ENCODE measurements around the gene PIAS4. TPM values are rescaled to one million over a fixed set of nuclear protein-coding genes. Genes with fewer than 3 reads are reported as not detected.

PIAS4 gene
- total and polyA plus RNA-seq, 9 of the 15 experiments (the other 6 are each of a cell fraction or from before 2014, with no cell fraction given) = 0.27 to 34.9 (median 14.4) TPM

- no peak for TF ChIP-seq ZNF695 (CRISPR knock-in tag; IDR thresholded peaks at IDR 0.05)
Observed at GRCh38 chr19:3970808-3971598, 36.5 kb upstream of the PIAS4 start, which contains the start of gene DAPK3 (continued).

- Histone ChIP-seq H3K9me3 (replicated peaks; ENCODE audit: control insufficient read depth, insufficient read depth, low read depth, low read length) (no peaks in the 10 kb centered on the region), H3K9me1 (ENCODE audit: control insufficient read depth, insufficient read depth, low read length) (peaks cover 13% of the 10 kb centered on the region), H3K4me2 (ENCODE audit: insufficient read depth, low read length) (no peak overlapping the region), H3K4me3 (no peak overlapping the region), H3K27ac (ENCODE audit: extremely low read depth, low read depth, low read length) (no peak overlapping the region), H4K20me1 (replicated peaks; ENCODE audit: control insufficient read depth, insufficient read depth, low read length) (peaks cover 42% of the 10 kb centered on the region), H3K79me2 (ENCODE audit: control insufficient read depth, insufficient read depth, low read length) (peaks cover 36% of the 10 kb centered on the region), H3K4me1 (replicated peaks in 1 of 2; ENCODE audit: control insufficient read depth in 2 of 2, insufficient read depth in 2 of 2, low read length in 2 of 2) (peaks cover 0 to 44% of the 10 kb centered on the region in 2 experiments; a peak in 4 of 5 replicates), H3K36me3 (ENCODE audit: control insufficient read depth, insufficient read depth, low read length) (peaks cover 52% of the 10 kb centered on the region), H3K27me3 (ENCODE audit: control insufficient read depth in 2 of 2, insufficient read depth in 2 of 2, low read length in 2 of 2) (no peaks in the 10 kb centered on the region), H2AFZ (ENCODE audit: low read depth, low read length) (no peak overlapping the region), H3K9ac (ENCODE audit: insufficient read depth in 1 of 2, low read depth in 2 of 2, low read length in 2 of 2) (no peak overlapping the region)
- in situ Hi-C loops (cut with MboI) = no loop called here
- no peak for FAIRE-seq
- peak; percentile 6 for ATAC-seq
- POLR2A ChIA-PET = interaction anchor here (0.5 to 2.6 kb wide), 11 partner anchors 10 to 213 kb away, joined by 3 to 46 read pairs (median 4); partner anchors contain the start of genes EEF2 and MRPL54
- BruUV-seq (replicated peaks) = no TSS peak
- DNase-seq (ENCODE audit: extremely low read depth in 1 of 4, low spot score in 3 of 4) = no peak
- WGBS (ENCODE audit: insufficient coverage, low coverage, missing lambda C conversion rate) = 90% methylated on average over 8 of the region's 8 CpGs
- intact Hi-C loops (cut with micrococcal nuclease) = no loop called here
- CTCF ChIA-PET (ENCODE audit: low intra/inter-chr PET ratio) = no interaction called here
- TF ChIP-seq MNT (conservative IDR thresholded peaks at IDR 0.05) = no peak
- peak; percentile 43 for TF ChIP-seq PRDM10 (IDR thresholded peaks at IDR 0.05; ENCODE audit: partially characterized antibody)
- no peak for TF ChIP-seq HNRNPL (IDR thresholded peaks at IDR 0.05; ENCODE audit: low read depth, low read length)
- TF ChIP-seq SP1 (CRISPR knock-in tag; IDR thresholded peaks at IDR 0.05) = no peak
- TF ChIP-seq MBD1 (CRISPR knock-in tag; IDR thresholded peaks at IDR 0.05) = no peak
- TF ChIP-seq FOXA1 (IDR thresholded peaks at IDR 0.05; ENCODE audit: borderline replicate concordance) = no peak
- TF ChIP-seq SIN3A (IDR thresholded peaks at IDR 0.05; ENCODE audit: borderline replicate concordance in 2 of 2, control insufficient read depth in 1 of 2, low read depth in 2 of 2, low read length in 2 of 2) = peak in 1 of 2 experiments; percentile 64; a peak in 1 of 4 replicates
- TF ChIP-seq THRAP3 (IDR thresholded peaks at IDR 0.05; ENCODE audit: borderline replicate concordance) = 0 out of 2 replicates have a peak, but pooled peaks have one; percentile 68
- TF ChIP-seq SAFB2 (IDR thresholded peaks at IDR 0.05; ENCODE audit: borderline replicate concordance, low read depth, low read length, severe bottlenecking) = no peak
Observed at GRCh38 chr19:3975144-3975543, 32.4 kb upstream of the PIAS4 start.
